Raji (cell line): ENCODE data around the gene AARS2.

Source experiments
- POLR2A ChIP-seq: IDR thresholded peaks from 2 replicates; pipeline ENCODE4 v1.6.1; 2011; ENCODE audit warnings: low read depth, low read length, control low read depth; ENCODE audit not compliant: insufficient read depth

The AARS2 gene

DNA sequence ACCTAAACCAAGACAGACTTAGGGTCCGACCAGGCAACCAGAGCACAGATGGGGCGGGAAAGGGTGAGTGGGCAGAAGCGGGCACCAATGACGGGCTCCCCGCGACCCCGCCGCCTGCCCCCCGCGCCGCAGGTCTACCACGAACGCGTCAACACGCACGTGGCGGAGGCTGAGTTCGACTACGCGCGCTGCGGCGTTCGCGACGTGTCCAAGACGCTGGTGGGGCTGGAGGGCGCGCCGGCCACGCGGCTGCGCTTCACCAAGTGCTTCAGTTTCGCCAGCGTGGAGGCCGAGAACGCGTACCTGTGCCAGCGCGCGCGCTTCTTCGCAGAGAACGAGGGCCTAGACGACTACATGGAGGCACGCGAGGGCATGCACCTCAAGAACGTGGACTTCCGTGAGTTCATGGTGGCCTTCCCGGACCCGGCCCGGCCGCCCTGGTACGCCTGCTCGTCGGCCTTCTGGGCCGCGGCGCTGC is 37.8 kb downstream of the AARS2 start:
- TF ChIP-seq POLR2A = no peak

DNA sequence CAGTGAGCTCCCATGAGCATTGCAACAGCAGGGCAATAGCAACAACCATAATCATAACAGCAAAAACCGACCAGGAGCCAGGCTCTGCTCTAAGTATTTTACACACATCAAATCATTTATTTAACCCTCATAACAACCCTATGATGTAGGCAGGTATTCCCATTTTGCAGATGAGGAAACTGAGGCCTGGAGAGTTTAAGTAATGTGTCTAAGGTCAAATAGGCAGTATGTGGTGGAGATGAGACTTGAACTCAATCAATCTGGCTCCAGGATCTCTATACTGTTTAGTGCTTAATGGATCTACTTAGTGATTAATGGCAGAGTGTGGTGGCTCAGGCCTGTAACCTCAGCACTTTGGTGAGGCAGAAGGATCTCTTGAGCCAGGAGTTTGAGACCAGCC is 39.5 kb downstream of the AARS2 start:
- TF ChIP-seq POLR2A = no peak

DNA sequence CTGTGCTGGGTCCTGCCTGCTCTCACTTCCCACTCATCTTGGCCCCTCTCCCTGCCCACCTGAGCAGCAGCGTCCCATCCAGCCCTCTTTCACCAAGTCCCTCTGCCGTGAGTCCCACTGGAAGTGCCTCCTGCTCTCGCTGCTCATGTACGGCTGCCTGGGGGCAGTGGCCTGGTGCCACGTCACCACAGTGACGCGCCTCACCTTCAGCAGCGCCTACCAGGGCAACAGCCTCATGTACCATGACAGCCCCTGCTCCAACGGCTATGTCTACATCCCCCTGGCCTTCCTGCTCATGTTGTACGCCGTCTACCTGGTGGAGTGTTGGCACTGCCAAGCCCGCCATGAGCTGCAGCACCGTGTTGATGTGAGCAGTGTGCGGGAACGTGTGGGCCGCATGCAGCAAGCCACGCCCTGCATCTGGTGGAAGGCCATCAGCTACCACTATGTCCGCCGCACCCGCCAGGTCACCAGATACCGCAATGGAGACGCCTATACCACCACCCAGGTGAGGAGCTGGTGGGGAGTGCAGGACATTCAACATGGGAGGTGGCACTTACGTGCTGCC is 40.1 kb downstream of the AARS2 start:
- TF ChIP-seq POLR2A = no peak

DNA sequence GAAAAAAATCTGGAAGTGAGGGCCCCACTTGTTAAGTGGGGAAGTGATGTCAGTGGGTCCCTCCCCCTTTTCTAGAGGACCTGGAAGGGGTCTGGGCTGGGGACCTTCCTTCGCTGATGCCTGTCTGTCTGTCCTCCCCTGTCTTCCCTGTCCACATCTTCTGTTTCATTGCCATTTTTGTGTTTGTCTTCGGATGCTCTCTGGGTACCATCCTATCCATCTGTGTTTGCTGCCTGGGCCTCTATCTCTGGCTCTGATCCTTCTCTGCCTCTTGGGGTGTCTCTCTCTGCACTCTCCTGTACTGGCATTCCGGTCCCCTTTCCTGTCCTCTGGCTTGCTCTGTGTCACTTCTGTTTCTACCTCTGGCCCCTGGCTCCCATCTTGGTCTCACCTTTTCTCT is 40.6 kb downstream of the AARS2 start:
- TF ChIP-seq POLR2A = no peak

DNA sequence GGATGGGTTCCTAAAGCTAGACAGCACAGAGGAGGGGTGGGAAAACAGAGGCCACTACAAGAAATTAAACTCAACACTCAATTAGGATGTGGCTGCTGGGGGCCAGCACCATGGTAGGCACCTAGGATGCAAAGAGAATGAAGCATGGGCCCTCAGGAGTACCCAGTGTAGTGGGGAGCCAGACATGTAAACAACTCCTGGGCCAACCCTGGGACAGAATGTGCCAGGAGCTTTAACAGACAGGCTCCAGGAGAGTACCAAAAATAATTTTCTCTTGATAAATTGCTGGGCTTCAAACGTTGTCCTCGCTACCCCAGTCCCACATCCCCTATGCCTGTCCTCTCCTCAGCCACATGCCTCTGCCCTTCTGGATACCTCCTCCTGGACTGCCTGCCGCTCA is 41.2 kb downstream of the AARS2 start:
- TF ChIP-seq POLR2A = no peak

DNA sequence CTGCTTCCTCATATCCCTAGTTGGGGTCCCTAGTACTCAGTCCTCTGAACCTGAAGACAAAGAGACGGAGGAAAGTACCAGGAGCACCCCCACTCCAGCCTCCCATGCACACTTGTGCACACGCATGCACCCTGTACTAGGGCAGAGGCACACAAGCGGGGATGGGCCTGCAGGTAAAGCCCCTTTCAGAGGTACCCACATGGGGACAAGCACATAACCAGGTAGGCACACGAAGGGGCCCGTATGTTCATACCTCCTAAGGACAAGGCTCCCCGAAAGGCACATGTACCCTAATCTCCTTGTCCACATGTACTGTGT is 41.8 kb downstream of the AARS2 start:
- TF ChIP-seq POLR2A = no peak

DNA sequence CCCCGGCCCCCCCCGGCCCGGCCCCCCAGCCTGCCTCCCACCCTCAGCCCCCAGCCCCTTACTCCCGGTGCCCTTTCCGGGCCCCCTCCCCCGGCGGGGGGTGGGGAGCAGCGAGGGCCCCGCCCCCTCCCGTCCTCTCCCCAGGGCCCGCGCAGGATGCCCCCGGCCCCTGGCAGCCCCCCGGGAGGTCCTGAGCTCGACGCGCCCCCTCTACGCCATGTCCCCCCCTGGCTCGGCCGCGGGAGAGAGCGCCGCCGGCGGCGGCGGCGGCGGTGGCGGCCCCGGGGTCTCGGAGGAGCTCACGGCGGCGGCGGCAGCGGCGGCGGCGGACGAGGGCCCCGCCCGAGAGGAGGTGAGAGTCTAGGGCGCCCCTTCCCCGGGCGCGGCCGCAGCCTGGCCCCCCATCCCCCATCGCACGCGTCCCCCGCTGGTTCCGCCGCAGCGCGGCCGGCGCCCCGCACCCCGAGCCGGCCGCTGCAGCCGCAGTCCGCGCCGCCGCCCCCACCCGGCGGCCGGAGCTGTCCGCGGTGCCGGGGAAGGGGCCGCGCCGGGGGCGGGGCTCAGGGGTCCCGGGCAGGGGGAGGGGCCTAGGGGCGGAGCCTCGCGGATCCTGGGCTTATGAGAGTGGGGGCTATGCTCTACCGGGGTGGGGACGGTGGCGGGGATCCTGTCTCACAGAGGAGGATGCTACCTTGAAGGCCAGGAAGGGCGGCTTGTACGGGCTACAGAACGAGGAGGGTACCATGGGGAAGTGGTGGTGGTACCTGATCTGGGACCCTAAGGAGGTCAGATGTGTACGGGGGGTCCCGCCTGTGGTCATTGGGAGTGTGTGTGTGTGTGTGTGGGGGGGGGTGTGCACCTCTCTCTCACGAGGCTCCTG is 42.4 kb downstream of the AARS2 start:
- no peak for TF ChIP-seq POLR2A

DNA sequence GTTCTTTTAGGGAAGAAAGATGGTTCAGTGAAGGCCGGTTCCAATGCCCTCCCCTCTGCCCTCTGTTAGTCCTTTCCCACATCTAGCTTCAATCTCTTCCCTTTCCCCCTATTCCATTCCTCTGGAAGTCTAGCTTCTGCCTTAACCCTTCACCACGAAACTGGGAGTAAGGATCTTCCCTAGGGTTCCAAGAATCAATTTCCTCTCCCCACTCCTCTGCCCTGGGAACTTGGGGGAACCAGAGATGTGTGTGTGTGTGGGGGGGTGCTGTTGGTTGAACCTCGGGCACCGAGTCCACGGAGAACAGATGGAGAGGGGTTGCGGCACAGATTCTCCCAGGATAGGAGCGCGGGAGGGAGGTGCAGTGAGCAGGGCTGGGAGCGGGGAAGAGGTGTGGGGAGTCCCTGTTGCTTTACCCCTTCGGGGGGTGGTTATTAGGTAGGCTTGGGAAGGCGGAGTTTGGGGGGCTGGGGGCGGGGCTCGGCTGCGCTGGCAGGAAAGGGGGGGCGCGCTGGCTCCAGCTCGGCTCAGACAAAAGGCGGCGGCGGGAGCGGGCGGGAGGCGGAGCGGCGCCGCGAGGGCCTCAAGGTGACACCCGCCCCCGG is 43.1 kb downstream of the AARS2 start, which contains the start of gene TMEM151B:
Gene TMEM151B (plus strand): TSS at position 530 of the 605 bp plus-strand sequence. CDS start 293 bp downstream, outside the sequence.
- no peak for TF ChIP-seq POLR2A

DNA sequence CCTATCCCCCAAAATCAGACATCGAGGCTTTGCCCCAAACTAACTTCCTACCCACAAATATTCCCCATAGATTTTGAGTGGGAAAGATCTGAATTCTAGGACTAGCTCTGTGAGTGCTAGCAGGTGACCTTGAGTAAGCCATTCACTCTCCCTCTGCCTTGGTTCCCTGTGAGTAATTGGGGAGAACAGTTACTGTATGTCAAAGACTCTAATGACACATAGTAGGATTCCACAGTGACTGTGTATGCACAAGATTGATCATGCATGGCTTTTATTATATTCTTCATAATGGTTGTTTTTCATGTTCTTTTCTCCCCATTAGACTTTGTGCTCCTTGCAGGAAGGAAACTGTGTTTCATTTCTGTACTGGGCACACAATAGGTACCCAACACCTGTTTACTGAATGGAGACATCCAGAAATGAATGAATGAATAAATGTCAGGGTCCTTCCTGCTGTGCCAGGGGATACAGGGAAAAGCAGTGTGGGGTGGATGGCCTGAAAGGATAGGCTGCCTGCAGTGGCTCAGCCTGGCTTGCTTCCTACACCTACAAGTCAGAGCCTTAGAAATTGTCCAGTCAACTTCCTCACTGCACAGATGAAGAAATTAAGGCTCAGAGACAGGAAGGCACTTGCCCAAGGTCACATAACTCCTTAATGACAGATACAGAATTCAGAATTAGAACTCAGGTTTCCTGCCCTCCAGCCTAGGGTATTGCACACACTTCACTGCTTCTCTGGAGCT is 43.8 kb downstream of the AARS2 start:
- TF ChIP-seq POLR2A = no peak

DNA sequence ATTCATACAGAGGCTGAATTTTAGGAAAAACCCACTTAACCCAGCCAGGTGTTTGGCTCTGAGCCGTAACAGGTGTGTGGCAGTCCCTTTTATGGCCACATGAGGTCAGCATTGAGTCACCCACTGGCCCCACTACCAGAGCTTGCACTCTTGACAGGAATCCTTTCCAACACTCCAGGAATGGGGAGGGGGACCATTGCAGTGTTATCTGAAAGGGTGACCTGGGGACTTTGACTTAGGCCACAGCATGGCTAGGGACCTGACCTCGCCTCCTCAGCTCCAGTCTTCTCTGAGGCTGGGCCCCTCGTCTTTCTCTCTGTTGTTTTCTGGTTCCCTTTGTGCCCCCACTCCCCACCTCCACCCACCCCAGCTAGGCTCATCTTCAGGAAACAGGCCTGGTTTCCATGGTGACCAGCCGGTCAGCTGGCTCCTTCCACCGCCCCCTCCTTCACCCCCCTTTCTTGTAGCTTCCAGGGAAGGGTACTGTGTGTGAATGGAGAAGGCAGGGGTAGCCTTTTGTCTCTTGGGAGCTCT is 45.0 kb downstream of the AARS2 start:
- no peak for TF ChIP-seq POLR2A

DNA sequence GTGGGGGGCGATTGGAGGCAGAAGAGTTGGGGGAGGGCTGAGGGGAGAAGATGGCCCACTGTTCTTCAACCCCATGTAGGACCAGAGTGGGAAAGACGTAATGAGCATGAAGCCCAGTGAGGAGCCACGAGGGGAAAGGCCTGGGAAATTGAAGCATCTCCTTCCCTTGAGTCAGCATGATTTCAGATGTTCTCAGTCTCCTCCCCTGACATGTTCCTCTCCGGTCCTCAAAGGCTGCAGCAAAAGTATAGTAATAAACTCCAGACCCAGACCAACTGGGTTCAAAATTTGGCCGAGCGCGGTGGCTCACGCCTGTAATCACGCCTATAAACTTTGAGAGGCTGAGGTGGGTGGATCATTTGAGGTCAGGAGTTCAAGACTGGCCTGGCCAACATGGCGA is 45.9 kb downstream of the AARS2 start:
- TF ChIP-seq POLR2A = no peak

DNA sequence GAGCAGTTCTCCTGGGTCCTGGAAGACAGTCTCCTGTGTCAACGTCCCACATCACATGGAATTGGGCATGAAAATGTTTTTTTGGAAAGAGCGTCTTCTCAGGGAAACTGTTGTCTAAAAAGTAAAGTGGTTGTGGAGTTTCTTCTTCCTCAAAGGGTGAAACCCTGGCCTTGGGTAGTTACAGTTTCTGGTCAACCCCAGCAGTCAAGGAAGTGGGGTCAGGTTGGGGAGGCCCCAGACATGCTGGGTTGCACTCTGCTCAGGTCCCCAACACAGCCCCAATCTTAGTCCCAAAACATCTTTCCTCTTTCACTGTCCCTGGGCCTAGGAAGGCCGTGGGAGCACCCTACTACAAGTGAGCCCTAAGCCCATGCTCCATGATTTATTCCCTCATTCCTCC is 46.8 kb downstream of the AARS2 start:
- no peak for TF ChIP-seq POLR2A

DNA sequence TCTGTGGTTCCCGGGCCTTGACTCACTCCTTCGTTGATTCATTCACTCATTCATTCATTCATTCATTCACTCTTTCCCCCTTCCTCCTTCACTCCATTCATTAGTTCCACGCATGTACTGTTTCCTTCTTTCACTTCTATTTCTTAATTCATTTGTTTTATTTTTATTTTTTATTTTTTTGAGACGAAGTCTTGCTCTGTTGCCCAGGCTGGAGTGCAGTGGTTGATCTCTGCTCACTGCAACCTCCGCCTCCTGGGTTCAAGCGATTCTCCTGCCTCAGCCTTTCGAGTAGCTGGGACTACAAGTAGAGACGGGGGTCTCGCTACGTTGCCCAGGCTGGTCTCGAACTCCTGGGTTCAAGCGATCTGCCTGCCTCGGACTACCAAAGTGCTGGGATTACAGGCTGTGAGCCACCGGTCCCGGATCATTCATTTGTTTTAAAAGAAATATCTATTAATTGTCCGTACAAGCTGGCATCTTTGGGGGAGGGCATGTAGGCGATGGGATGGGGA is 47.4 kb downstream of the AARS2 start:
- TF ChIP-seq POLR2A = no peak

DNA sequence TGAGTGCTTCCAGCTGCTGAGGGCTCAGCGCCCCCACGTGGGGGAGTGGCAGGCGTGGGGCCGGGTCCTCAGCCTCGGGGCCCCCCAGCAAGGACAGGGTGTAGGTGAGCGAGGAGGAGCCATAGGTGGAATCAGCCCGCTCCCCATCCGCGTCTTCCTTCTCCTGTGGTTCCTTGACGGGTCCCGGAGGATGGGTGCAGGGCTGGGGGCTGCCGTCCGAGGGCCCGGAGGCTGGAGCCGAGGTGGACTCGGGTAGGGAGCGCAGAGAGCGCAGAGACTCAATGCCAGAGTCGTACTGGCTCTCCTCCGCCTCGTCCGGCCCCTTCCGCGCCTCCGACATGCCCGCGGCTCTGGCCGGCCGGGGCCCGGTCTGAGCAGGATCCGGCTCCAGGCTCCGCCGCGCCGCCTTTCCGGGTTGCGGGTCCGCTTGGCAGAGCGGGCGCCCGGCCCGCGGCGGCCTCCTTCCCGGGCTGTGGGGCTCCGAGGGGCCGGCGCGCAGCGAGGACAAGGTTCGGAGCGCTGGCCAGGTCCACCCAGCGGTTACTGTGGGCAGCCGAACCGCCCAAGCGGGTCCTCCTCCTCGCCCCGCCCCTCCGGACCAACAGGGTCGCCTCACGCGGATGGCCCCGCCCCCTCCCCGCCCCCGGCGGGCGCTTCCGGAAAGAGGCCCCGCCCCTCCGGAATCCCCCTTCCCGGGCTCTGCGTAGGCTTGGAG is 48.0 kb downstream of the AARS2 start, which contains the start of gene NFKBIE:
Gene NFKBIE (minus strand): TSS at position 545 of the 715 bp plus-strand sequence. CDS start 205 bp downstream, at position 340.
- peak; percentile 82 for TF ChIP-seq POLR2A
